ENCODE measurements around the gene EFCAB10. TPM values are rescaled to one million over a fixed set of nuclear protein-coding genes. Genes with fewer than 3 reads are reported as not detected.
A peak's percentile ranks its signal among the peaks of the same experiment; 100 is the strongest.
"Not testable (repeated sequence)": the region's sequence is repeated elsewhere in the genome, so short reads cannot be mapped to it uniquely, and the experiment has no call there.

EFCAB10 gene
- total RNA-seq, 2 experiments from 2014 or later = not detected

- H3K4me1 Mint-ChIP-seq = peaks cover 7% of the 10 kb centered on the region
- no peak overlapping the region for H3K27ac Mint-ChIP-seq
- H3K4me3 Mint-ChIP-seq = no peak overlapping the region
- DNase-seq = no peak
- H3K9me3 Mint-ChIP-seq = no peaks in the 10 kb centered on the region
- no peaks in the 10 kb centered on the region for H3K27me3 Mint-ChIP-seq
- H3K36me3 Mint-ChIP-seq = peaks cover 7% of the 10 kb centered on the region
Measured at GRCh38 chr7:105524840-105525239, 56.5 kb downstream of the EFCAB10 start.

GRCh38 chr7:105524423-105524822 lies 56.9 kb downstream of the EFCAB10 start:
- H3K36me3 Mint-ChIP-seq = peaks cover 11% of the 10 kb centered on the region
- H3K4me3 Mint-ChIP-seq, H3K9me3 Mint-ChIP-seq, DNase-seq, H3K27ac Mint-ChIP-seq, H3K27me3 Mint-ChIP-seq: not testable (repeated sequence)
- H3K4me1 Mint-ChIP-seq = peaks cover 11% of the 10 kb centered on the region

GRCh38 chr7:105521717-105522463 lies 59.4 kb downstream of the EFCAB10 start, which contains the start of gene PUS7:
Gene PUS7 (minus strand): TSS chr7:105522271. CDS start chr7:105508512, 13,759 bp downstream.
- Mint-ChIP-seq H3K9me3 (no peaks in the 10 kb centered on the region), H3K27me3 (no peaks in the 10 kb centered on the region), H3K36me3 (peaks cover 17% of the 10 kb centered on the region), H3K27ac (peak within 1 kb of the TSS; percentile 96), H3K4me3 (peak within 1 kb of the TSS; percentile 98), H3K4me1 (peaks cover 20% of the 10 kb centered on the region)
- peak; percentile 85 for DNase-seq

- Mint-ChIP-seq H3K4me1 (peaks cover 20% of the 10 kb centered on the region), H3K4me3 (peak overlapping the region; percentile 98), H3K27ac (peak overlapping the region; percentile 96), H3K27me3 (no peaks in the 10 kb centered on the region), H3K36me3 (peaks cover 17% of the 10 kb centered on the region), H3K9me3 (no peaks in the 10 kb centered on the region)
- peak; percentile 59 for DNase-seq
Measured at GRCh38 chr7:105521027-105521716, 60.1 kb downstream of the EFCAB10 start.

GRCh38 chr7:105520620-105521019 lies 60.7 kb downstream of the EFCAB10 start:
- H3K9me3 Mint-ChIP-seq, H3K27me3 Mint-ChIP-seq, DNase-seq, H3K27ac Mint-ChIP-seq: not testable (repeated sequence)
- H3K36me3 Mint-ChIP-seq = peaks cover 17% of the 10 kb centered on the region
- peaks cover 20% of the 10 kb centered on the region for H3K4me1 Mint-ChIP-seq
- peak overlapping the region; percentile 71 for H3K4me3 Mint-ChIP-seq

- Mint-ChIP-seq H3K9me3 (no peaks in the 10 kb centered on the region), H3K4me3 (peak overlapping the region; percentile 55), H3K27ac (no peak overlapping the region), H3K4me1 (peaks cover 27% of the 10 kb centered on the region), H3K27me3 (no peaks in the 10 kb centered on the region), H3K36me3 (peaks cover 24% of the 10 kb centered on the region)
- DNase-seq = no peak
Measured at GRCh38 chr7:105519353-105519752, 61.9 kb downstream of the EFCAB10 start.

- not testable (repeated sequence) for H3K27ac Mint-ChIP-seq, H3K9me3 Mint-ChIP-seq, H3K27me3 Mint-ChIP-seq, DNase-seq, H3K4me3 Mint-ChIP-seq
- peaks cover 38% of the 10 kb centered on the region for H3K36me3 Mint-ChIP-seq
- H3K4me1 Mint-ChIP-seq = peaks cover 37% of the 10 kb centered on the region
Measured at GRCh38 chr7:105515610-105516009, 65.7 kb downstream of the EFCAB10 start.

Other genes starting within 250 kb of the EFCAB10 start
- gene SRPK2, start 192.6 kb downstream of the EFCAB10 start, total RNA-seq = 10 to 100 TPM; 38.2 to 38.8 TPM
- gene PUS7, start 59.2 kb downstream of the EFCAB10 start, total RNA-seq = 10 to 100 TPM; 42.1 to 42.6 TPM
- gene RINT1, start 49.3 kb downstream of the EFCAB10 start, total RNA-seq = 10 to 100 TPM; 29.7 to 31.2 TPM

Measured in activated naive CD8-positive, alpha-beta T cell treated with anti-CD3 and anti-CD28 coated beads for 36 hours (primary cell).